HAP-1 (cell line): ENCODE data around the gene FSHR.

Source experiments
- DNase-seq, 2 experiments: peaks; one replicate each; pipeline ENCODE4 v3.0.0-alpha.2; 2016 to 2020; ENCODE audit warnings: low spot score in 2 of 2
- H3K27me3 ChIP-seq: fragments of 250-450 bp; sonication (Bioruptor Pico); 2 replicates; pipeline ENCODE4 v1.5.1; 2020; ENCODE audit warnings: low read depth, mild to moderate bottlenecking, moderate library complexity
- H3K36me3 ChIP-seq: fragments of 250-450 bp; sonication (Bioruptor Pico); replicated peaks from 2 replicates; pipeline ENCODE4 v1.5.1; 2020; ENCODE audit warnings: mild to moderate bottlenecking
- H3K4me1 ChIP-seq: fragments of 250-450 bp; sonication (Bioruptor Pico); 2 replicates; pipeline ENCODE4 v1.5.1; 2020; ENCODE audit warnings: mild to moderate bottlenecking
- H3K4me3 ChIP-seq: fragments of 250-450 bp; sonication (Bioruptor Pico); 2 replicates; pipeline ENCODE4 v1.5.1; 2020; ENCODE audit warnings: mild to moderate bottlenecking, moderate library complexity
- H3K9me3 ChIP-seq: fragments of 250-450 bp; sonication (Bioruptor Pico); 2 replicates; pipeline ENCODE4 v1.5.1; 2020; ENCODE audit warnings: mild to moderate bottlenecking, moderate library complexity
- in situ Hi-C: fragments of 300-500 bp; cut with MboI; formaldehyde crosslinking; loops from 3 replicates; pipeline ENCODE4 v1.14.3; 2020; ENCODE audit warnings: low sequenced_read_pairs, inconsistent platforms, mixed read lengths

The FSHR gene

GRCh38 chr2:49037197-49037596, 117.1 kb downstream of the FSHR start:
- Histone ChIP-seq H3K27me3 (no peaks in the 10 kb centered on the region), H3K4me1 (no peaks in the 10 kb centered on the region), H3K4me3 (no peak overlapping the region), H3K36me3 (no peaks in the 10 kb centered on the region), H3K9me3 (no peaks in the 10 kb centered on the region)
- in situ Hi-C loops, result no loop called here
- DNase-seq, result no peak

GRCh38 chr2:49035481-49035880, 118.8 kb downstream of the FSHR start:
- Histone ChIP-seq H3K4me1 (no peaks in the 10 kb centered on the region), H3K4me3 (no peak overlapping the region), H3K27me3 (no peaks in the 10 kb centered on the region), H3K36me3 (no peaks in the 10 kb centered on the region), H3K9me3 (no peaks in the 10 kb centered on the region)
- no peak for DNase-seq
- in situ Hi-C loops, result no loop called here

GRCh38 chr2:49033394-49034185, 120.7 kb downstream of the FSHR start:
- Histone ChIP-seq H3K4me1 (no peaks in the 10 kb centered on the region), H3K4me3 (no peak overlapping the region), H3K27me3 (no peaks in the 10 kb centered on the region), H3K9me3 (no peaks in the 10 kb centered on the region), H3K36me3 (no peaks in the 10 kb centered on the region)
- in situ Hi-C loops, result no loop called here
- no peak for DNase-seq

- no peaks in the 10 kb centered on the region for H3K4me1 ChIP-seq
- in situ Hi-C loops, result no loop called here
- H3K27me3 ChIP-seq, result no peaks in the 10 kb centered on the region
- no peak for DNase-seq
- no peaks in the 10 kb centered on the region for H3K9me3 ChIP-seq
- no peak overlapping the region for H3K4me3 ChIP-seq
- H3K36me3 ChIP-seq, result no peaks in the 10 kb centered on the region
Observed at GRCh38 chr2:49032936-49033335, 121.4 kb downstream of the FSHR start.

DNA sequence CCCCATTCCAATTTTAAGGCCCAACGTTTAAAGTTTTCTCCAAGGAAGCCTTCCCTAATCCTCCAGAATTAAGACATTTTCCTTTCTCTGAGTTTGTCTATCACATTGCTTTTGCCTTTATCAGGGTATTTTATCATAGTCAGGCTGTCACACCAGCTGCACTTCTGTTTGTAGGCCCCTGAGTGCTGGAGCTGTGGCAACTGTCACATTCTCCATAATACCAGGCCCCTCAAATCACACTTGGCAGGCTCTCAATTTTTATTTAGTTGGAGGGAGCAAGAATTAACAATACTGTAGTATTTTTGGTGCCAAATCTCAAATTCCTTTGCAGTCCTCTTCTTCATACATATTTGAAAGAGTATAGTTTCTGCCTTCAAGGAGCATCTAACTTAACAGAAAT, 122.2 kb downstream of the FSHR start:
- H3K27me3 ChIP-seq, result no peaks in the 10 kb centered on the region
- no peaks in the 10 kb centered on the region for H3K36me3 ChIP-seq
- H3K4me3 ChIP-seq, result no peak overlapping the region
- H3K9me3 ChIP-seq, result no peaks in the 10 kb centered on the region
- no peak for DNase-seq
- H3K4me1 ChIP-seq, result no peaks in the 10 kb centered on the region
- in situ Hi-C loops, result no loop called here

DNA sequence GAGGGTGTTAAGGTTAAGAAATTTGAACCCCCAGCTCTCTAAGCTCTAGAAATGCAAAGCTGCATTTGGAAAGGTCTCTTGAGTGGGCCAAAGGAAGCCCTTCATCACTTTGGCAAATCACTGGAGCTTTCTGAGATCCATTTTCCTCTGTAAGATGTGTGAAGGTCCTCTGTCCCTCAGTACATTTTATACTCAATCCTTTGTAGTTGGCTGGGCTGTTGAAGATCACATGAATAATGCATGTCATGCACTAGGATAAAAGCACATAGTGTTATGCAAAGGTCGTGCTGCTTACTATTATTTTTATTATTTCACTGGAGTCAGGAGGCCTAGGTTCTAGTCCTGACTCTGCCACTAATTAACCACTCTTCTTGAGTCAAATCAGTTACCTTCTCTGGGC, 124.9 kb downstream of the FSHR start:
- DNase-seq, result no peak
- H3K36me3 ChIP-seq, result no peaks in the 10 kb centered on the region
- in situ Hi-C loops, result no loop called here

DNA sequence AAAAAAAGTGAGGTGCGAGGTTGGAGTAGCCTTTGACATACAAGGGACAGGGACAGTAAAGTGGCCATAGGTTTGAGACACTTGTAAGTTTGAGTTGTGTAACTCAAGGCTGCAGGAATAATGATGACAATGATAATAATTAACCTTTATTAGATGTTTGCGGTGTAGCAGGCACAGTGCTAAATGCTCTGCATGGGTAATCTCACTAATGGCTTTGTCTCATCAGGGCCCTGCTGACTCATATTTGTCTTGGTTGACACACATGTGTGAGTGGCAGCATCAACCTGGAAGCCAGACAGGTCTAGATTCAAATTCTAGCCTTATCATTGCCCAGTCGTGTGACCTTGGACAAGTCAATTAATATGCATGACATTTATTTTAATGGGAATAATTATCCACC, 126.2 kb downstream of the FSHR start:
- no peak overlapping the region for H3K4me3 ChIP-seq
- H3K4me1 ChIP-seq, result no peaks in the 10 kb centered on the region
- no peak for DNase-seq
- H3K36me3 ChIP-seq, result no peaks in the 10 kb centered on the region
- in situ Hi-C loops, result no loop called here
- no peaks in the 10 kb centered on the region for H3K9me3 ChIP-seq
- no peaks in the 10 kb centered on the region for H3K27me3 ChIP-seq

More for the DNA sequence above, 124.9 kb downstream of the FSHR start:
- Histone ChIP-seq H3K4me3 (no peak overlapping the region), H3K27me3 (no peaks in the 10 kb centered on the region), H3K9me3 (no peaks in the 10 kb centered on the region), H3K4me1 (no peaks in the 10 kb centered on the region)

- Histone ChIP-seq H3K27me3 (no peaks in the 10 kb centered on the region), H3K4me3 (no peak overlapping the region), H3K9me3 (no peaks in the 10 kb centered on the region), H3K36me3 (no peaks in the 10 kb centered on the region), H3K4me1 (no peaks in the 10 kb centered on the region)
- no peak for DNase-seq
- in situ Hi-C loops, result no loop called here
Observed at GRCh38 chr2:49026706-49027105, 127.6 kb downstream of the FSHR start.

DNA sequence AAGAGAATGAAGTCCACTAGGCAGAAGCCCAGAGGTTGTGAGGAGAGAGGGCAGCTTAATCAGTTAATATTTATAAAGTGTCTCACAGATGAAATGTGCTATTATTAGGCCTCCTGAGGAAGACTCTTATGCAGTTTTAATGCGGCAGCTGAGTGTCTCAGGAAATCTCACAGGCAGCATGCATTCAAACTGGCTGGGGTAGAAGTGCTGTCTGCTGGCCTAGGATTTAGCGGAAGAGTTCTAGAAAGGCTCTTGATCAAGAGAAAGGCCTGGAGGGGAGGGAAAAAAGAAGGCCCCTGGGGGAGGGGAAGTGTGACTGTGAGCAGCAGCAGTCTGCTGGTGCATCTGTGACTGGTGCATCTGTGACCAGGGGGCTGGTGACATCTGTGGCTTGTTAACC, 133.0 kb downstream of the FSHR start:
- no peaks in the 10 kb centered on the region for H3K27me3 ChIP-seq
- no peaks in the 10 kb centered on the region for H3K9me3 ChIP-seq
- no peaks in the 10 kb centered on the region for H3K4me1 ChIP-seq
- DNase-seq, result no peak
- in situ Hi-C loops, result no loop called here
- H3K36me3 ChIP-seq, result no peaks in the 10 kb centered on the region
- H3K4me3 ChIP-seq, result no peak overlapping the region

GRCh38 chr2:49005261-49005660, 149.1 kb downstream of the FSHR start:
- Histone ChIP-seq H3K4me3 (no peak overlapping the region), H3K4me1 (no peaks in the 10 kb centered on the region), H3K9me3 (no peaks in the 10 kb centered on the region), H3K27me3 (no peaks in the 10 kb centered on the region), H3K36me3 (no peaks in the 10 kb centered on the region)
- DNase-seq, result no peak
- in situ Hi-C loops, result no loop called here

DNA sequence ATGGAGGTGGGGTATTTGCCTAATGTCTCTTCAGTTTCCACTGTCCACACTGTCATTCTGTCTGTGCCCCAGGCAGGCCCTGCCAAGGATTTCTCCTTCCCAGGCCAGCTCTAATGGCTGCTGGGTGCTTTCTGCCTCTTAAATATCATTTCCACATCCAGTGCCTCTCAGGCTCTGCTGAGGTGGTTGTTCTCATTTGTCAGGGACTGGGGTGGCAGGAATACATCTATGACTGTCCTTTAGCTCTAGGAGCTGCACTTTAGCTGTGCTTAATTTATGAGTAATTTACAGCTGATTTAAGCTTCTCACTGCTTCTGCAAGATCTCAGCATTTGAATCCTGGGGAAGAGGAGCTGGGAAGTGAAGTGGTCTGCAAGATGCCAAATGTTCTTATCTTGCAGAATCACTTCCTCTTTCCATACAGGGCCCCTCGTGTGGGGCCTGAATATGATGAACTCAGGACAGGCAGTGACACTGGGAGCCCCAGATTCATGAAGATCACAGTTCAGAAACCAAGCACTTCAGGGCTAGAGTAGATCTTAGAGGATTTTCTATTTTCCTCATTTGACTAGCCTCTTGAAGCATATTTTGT, 150.2 kb downstream of the FSHR start:
- no peaks in the 10 kb centered on the region for H3K4me1 ChIP-seq
- no peak for DNase-seq
- H3K4me3 ChIP-seq, result no peak overlapping the region
- no peaks in the 10 kb centered on the region for H3K27me3 ChIP-seq
- H3K9me3 ChIP-seq, result no peaks in the 10 kb centered on the region
- H3K36me3 ChIP-seq, result no peaks in the 10 kb centered on the region
- in situ Hi-C loops, result no loop called here

DNA sequence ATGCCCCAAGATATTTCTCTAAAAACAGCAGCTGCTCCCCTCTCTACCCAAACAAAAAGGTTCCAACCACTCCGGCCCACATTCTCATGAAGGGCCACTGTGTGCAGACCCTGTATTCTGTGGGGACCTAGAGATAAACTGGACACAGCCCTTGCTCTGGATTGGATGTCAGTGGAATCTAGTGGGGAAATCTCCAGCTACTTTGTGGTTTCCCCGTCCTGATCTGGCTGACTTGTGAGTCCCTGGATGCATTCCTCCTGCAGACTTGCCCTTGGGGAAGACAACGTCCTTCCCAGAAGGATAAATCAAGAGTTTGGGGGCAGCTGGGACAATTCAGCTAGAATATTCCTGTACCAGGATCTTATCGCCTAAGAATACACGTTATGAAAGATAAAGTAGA, 151.1 kb downstream of the FSHR start:
- Histone ChIP-seq H3K4me3 (no peak overlapping the region), H3K9me3 (no peaks in the 10 kb centered on the region), H3K27me3 (no peaks in the 10 kb centered on the region), H3K36me3 (no peaks in the 10 kb centered on the region), H3K4me1 (no peaks in the 10 kb centered on the region)
- in situ Hi-C loops, result no loop called here
- DNase-seq, result no peak

- in situ Hi-C loops, result no loop called here
- Histone ChIP-seq H3K9me3 (no peaks in the 10 kb centered on the region), H3K27me3 (no peaks in the 10 kb centered on the region), H3K4me1 (no peaks in the 10 kb centered on the region), H3K36me3 (no peaks in the 10 kb centered on the region), H3K4me3 (no peak overlapping the region)
- no peak for DNase-seq
Observed at GRCh38 chr2:49002750-49003149, 151.6 kb downstream of the FSHR start.

DNA sequence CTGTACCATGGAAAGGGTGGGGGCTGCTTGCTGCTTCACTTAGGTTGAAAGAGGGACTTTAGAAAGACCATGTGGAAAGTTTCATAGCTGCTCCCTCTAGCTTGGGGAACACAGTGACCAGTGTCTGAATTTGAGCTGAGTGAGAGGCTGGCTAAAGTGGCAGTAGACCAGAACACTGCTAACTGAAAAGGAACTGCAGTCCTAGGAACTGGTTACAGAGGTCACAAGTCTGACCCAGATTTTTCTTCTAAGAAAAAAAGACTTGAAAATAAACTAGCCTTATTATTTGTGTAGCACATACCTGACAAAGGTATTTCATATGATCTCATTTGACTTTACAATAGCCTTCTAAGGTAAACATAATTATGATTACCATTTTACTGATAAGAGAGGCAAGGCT, 153.6 kb downstream of the FSHR start:
- in situ Hi-C loops, result no loop called here
- H3K4me3 ChIP-seq, result no peak overlapping the region
- H3K4me1 ChIP-seq, result no peaks in the 10 kb centered on the region
- no peaks in the 10 kb centered on the region for H3K27me3 ChIP-seq
- no peaks in the 10 kb centered on the region for H3K36me3 ChIP-seq
- DNase-seq, result no peak
- no peaks in the 10 kb centered on the region for H3K9me3 ChIP-seq

GRCh38 chr2:48998449-48998848, 155.9 kb downstream of the FSHR start:
- Histone ChIP-seq H3K27me3 (no peaks in the 10 kb centered on the region), H3K9me3 (no peaks in the 10 kb centered on the region), H3K4me1 (no peaks in the 10 kb centered on the region), H3K36me3 (no peaks in the 10 kb centered on the region), H3K4me3 (no peak overlapping the region)
- in situ Hi-C loops, result no loop called here
- DNase-seq, result no peak
